ENCODE results near the gene TRIM27. TPM values are rescaled to one million over a fixed set of nuclear protein-coding genes. Genes with fewer than 3 reads are reported as not detected.

Gene TRIM27
- total RNA-seq, 1 donor from 2014 or later: 49.9 TPM

- intact Hi-C loops (cut with DNase I): no loop called here
- H3K4me3 ChIP-seq: peak overlapping the region; percentile 74
- TF ChIP-seq CTCF (IDR thresholded peaks at IDR 0.05): no peak
These were observed 58.2 kb downstream of the TRIM27 start for GRCh38 chr6:28865401-28866204.

GRCh38 chr6:28864326-28864923 lies 59.4 kb downstream of the TRIM27 start:
- intact Hi-C loops (cut with DNase I): no loop called here
- Histone ChIP-seq H3K27me3 (no peaks in the 10 kb centered on the region), H3K9me3 (no peaks in the 10 kb centered on the region), H3K27ac (peak overlapping the region; percentile 6), H3K4me3 (peak overlapping the region; percentile 74), H3K4me1 (peaks cover 8% of the 10 kb centered on the region), H3K36me3 (no peaks in the 10 kb centered on the region)
- TF ChIP-seq CTCF (IDR thresholded peaks at IDR 0.05): peak; percentile 4
- ATAC-seq (no peak), DNase-seq (no peak)

More at GRCh38 chr6:28865401-28866204, 58.2 kb downstream of the TRIM27 start:
- no peak for DNase-seq
- no peak for ATAC-seq
- Histone ChIP-seq H3K27ac (no peak overlapping the region), H3K27me3 (no peaks in the 10 kb centered on the region), H3K36me3 (no peaks in the 10 kb centered on the region), H3K9me3 (no peaks in the 10 kb centered on the region), H3K4me1 (peaks cover 8% of the 10 kb centered on the region)

DNA sequence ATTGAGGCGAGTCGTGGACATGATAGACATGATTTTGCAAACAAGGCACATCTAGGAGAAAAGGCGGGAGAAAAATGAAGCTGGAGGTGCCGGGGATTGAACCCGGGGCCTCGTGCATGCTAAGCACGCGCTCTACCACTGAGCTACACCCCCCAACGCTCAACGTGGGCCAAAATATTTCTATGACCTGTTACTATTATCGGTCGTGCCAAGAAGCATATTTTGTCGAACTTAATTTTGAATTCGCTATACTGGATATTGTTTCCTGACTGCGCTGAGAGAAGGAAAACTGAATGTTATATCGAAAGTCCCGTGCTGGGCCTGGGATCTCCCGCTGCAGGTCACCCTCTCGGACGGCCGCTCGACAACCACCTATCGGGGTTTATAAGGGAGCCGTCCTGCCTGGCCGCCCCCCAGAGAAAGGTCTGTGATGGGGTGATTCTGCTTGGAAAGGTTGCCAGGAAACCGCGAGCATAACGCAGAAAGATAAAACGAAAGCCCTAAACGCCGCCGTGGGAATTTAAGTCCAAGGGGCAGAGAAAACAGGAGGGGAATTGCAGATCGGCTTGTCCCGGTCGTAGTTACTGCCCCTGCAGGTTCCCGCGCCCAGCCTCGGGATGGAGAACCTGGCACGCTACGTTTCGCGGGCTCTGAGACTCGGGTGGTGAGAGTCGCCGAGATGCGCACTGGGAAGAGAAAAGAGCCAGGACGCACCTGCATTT lies 60.0 kb downstream of the TRIM27 start:
- Histone ChIP-seq H3K36me3 (no peaks in the 10 kb centered on the region), H3K27me3 (no peaks in the 10 kb centered on the region), H3K4me3 (peak overlapping the region; percentile 74), H3K4me1 (peaks cover 8% of the 10 kb centered on the region), H3K9me3 (no peaks in the 10 kb centered on the region), H3K27ac (peak overlapping the region; percentile 6)
- TF ChIP-seq CTCF (IDR thresholded peaks at IDR 0.05): no peak
- intact Hi-C loops (cut with DNase I): no loop called here
- peak; percentile 83 for DNase-seq
- ATAC-seq: peak; percentile 63

DNA sequence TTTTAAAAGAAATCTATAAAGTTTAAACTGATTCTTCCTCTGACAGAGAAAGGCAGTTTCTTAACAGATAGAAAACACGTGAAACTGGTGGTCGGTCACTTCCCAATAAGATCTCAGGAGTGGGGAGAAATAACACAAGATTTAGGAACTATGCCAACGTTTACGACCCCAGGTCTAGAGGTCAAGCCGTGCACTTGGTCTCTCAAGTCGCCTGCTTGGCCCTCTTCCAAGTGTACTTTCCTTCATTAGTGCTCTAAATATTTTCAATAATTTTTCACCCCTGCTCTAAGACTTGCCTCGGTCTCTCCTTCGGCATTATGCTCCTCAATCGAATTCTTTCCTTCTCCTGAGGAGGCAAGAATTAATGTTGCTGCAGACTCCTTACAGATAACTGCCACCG lies 61.7 kb downstream of the TRIM27 start:
- Histone ChIP-seq H3K4me3 (no peak overlapping the region), H3K9me3 (no peaks in the 10 kb centered on the region), H3K4me1 (peaks cover 8% of the 10 kb centered on the region), H3K27ac (no peak overlapping the region), H3K36me3 (no peaks in the 10 kb centered on the region), H3K27me3 (no peaks in the 10 kb centered on the region)
- TF ChIP-seq CTCF (IDR thresholded peaks at IDR 0.05): no peak
- no peak for DNase-seq
- intact Hi-C loops (cut with DNase I): no loop called here
- no peak for ATAC-seq

DNA sequence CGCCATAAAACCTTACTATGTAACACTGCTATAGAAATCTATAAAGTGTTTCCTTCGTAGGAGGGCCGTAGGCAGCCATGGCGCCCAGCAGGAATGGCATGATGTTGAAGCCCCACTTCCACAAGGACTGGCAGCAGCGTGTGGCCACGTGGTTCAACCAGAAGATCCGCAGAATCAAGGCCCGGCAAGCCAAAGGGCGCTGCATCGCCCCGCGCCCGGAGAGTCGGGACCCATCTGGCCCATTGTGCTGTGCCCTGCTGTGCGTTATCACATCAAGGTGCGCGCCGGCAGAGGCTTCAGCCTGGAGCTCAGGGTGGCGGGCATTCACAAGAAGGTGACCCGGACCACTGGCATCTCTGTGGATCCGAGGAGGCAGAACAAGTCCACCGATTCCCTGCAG lies 62.4 kb downstream of the TRIM27 start:
- Histone ChIP-seq H3K9me3 (no peaks in the 10 kb centered on the region), H3K27ac (no peak overlapping the region), H3K4me1 (peaks cover 8% of the 10 kb centered on the region), H3K27me3 (no peaks in the 10 kb centered on the region), H3K4me3 (no peak overlapping the region), H3K36me3 (no peaks in the 10 kb centered on the region)
- ATAC-seq: no peak
- DNase-seq: no peak
- intact Hi-C loops (cut with DNase I): no loop called here
- no peak for TF ChIP-seq CTCF (IDR thresholded peaks at IDR 0.05)
